Uterus (tissue), 4 donors: ENCODE results near the gene TRIOBP. TPM values are rescaled to one million over a fixed set of nuclear protein-coding genes. Genes with fewer than 3 reads are reported as not detected.
A peak's percentile ranks its signal among the peaks of the same experiment; 100 is the strongest.

Experiments used
- DNase-seq, 2 donors: peaks; one replicate each; pipeline ENCODE4 v3.0.0-alpha.2; 2019 to 2020
- H3K27ac ChIP-seq, 2 donors: fragments of 200-600 bp; sonication (generic); 1 replicate in 1 of 2; 2 replicates in 1 of 2; pipeline ENCODE4 v1.5.1; 2016 to 2018
- H3K27me3 ChIP-seq, 2 donors: fragments of 200-600 bp; sonication (generic); one replicate each; pipeline ENCODE4 v1.5.1; 2018 to 2019; ENCODE audit warnings: control low read depth in 1 of 2
- H3K36me3 ChIP-seq, 2 donors: fragments of 200-600 bp; sonication (generic); one replicate each; pipeline ENCODE4 v1.5.1; 2019; ENCODE audit warnings: control low read depth in 1 of 2
- H3K4me1 ChIP-seq, 2 donors: fragments of 200-600 bp; sonication (generic); one replicate each; pipeline ENCODE4 v1.5.1; 2018 to 2019; ENCODE audit warnings: control low read depth in 1 of 2
- H3K4me3 ChIP-seq, 2 donors: fragments of 200-600 bp; sonication (generic); 1 replicate in 1 of 2; 2 replicates in 1 of 2; pipeline ENCODE4 v1.5.1; 2018 to 2019; ENCODE audit warnings: mild to moderate bottlenecking in 1 of 2
- H3K9me3 ChIP-seq, 2 donors: fragments of 200-600 bp; sonication (generic); one replicate each; pipeline ENCODE4 v1.5.1; 2019; ENCODE audit warnings: control low read depth in 1 of 2
- POLR2A ChIP-seq, 2 donors: fragments of 450-650 bp; IDR thresholded peaks; one replicate each; pipeline ENCODE4 v1.6.1; 2016; ENCODE audit warnings: antibody characterized with exemption in 2 of 2, mild to moderate bottlenecking in 1 of 2, moderate library complexity in 1 of 2
- intact Hi-C: fragments of 100-400 bp; cut with DNase I; formaldehyde crosslinking; loops from one replicate; pipeline ENCODE4 v1.15.1; 2023; ENCODE audit warnings: low total_unique reads
- total RNA-seq, 4 donors: library from RNA; depleted of rRNA in 3 of 4; stranded (reverse); fragments of >200 nt in 3 of 4; gene quantifications; one replicate each; pipeline versions ENCODE4 v1.1.0 to v1.2.4, GENCODE V29; 2014 to 2023
- TF ChIP-seq, protein P1 (sequence below), 4 experiments: fragments of 200-600 bp in 2 of 4; fragments of 450-650 bp in 2 of 4; sonication (generic) in 2 of 4; IDR thresholded peaks; one replicate each; pipeline ENCODE4 v1.5.1; 2016 to 2019; ENCODE audit warnings: antibody characterized with exemption in 4 of 4, mild to moderate bottlenecking in 2 of 4, moderate library complexity in 1 of 4
- donor health status: DM: yes; HTN: yes; CAD: no.

Gene TRIOBP
- total RNA-seq, 4 donors from 2014 or later: 56.2 to 177 (median 127) TPM

DNA sequence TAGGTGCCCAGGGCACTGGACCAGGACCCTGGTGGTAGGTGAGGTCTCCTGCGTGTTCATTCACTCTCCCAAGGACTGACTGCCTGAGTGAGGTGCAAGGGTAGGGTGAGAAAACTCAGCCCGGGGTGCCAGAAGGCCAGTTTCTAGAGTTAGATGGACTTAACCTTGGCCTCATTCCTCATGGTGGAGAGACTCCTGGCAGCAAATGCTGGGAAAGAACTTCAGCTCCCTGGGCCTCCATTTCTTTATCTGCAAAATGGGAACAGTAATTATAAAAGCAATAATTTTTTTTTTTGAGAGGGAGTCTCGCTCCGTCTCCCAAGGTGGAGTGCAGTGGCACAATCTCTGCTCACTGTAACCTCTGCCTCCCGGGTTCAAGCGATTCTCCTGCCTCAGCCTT lies 47.7 kb downstream of the TRIOBP start:
- H3K9me3 ChIP-seq: no peaks in the 10 kb centered on the region
- no peak overlapping the region for H3K4me3 ChIP-seq
- H3K27ac ChIP-seq: peak overlapping the region; percentile 93 to 95
- H3K27me3 ChIP-seq: no peaks in the 10 kb centered on the region
- H3K36me3 ChIP-seq: no peaks in the 10 kb centered on the region
- no peak for TF ChIP-seq POLR2A (IDR thresholded peaks at IDR 0.05)
- TF ChIP-seq, protein P1, sequence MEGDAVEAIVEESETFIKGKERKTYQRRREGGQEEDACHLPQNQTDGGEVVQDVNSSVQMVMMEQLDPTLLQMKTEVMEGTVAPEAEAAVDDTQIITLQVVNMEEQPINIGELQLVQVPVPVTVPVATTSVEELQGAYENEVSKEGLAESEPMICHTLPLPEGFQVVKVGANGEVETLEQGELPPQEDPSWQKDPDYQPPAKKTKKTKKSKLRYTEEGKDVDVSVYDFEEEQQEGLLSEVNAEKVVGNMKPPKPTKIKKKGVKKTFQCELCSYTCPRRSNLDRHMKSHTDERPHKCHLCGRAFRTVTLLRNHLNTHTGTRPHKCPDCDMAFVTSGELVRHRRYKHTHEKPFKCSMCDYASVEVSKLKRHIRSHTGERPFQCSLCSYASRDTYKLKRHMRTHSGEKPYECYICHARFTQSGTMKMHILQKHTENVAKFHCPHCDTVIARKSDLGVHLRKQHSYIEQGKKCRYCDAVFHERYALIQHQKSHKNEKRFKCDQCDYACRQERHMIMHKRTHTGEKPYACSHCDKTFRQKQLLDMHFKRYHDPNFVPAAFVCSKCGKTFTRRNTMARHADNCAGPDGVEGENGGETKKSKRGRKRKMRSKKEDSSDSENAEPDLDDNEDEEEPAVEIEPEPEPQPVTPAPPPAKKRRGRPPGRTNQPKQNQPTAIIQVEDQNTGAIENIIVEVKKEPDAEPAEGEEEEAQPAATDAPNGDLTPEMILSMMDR (IDR thresholded peaks at IDR 0.05): no peak
- H3K4me1 ChIP-seq: peaks cover 18 to 50% of the 10 kb centered on the region in 2 donors
- intact Hi-C loops: no loop called here
- DNase-seq: no peak

DNA sequence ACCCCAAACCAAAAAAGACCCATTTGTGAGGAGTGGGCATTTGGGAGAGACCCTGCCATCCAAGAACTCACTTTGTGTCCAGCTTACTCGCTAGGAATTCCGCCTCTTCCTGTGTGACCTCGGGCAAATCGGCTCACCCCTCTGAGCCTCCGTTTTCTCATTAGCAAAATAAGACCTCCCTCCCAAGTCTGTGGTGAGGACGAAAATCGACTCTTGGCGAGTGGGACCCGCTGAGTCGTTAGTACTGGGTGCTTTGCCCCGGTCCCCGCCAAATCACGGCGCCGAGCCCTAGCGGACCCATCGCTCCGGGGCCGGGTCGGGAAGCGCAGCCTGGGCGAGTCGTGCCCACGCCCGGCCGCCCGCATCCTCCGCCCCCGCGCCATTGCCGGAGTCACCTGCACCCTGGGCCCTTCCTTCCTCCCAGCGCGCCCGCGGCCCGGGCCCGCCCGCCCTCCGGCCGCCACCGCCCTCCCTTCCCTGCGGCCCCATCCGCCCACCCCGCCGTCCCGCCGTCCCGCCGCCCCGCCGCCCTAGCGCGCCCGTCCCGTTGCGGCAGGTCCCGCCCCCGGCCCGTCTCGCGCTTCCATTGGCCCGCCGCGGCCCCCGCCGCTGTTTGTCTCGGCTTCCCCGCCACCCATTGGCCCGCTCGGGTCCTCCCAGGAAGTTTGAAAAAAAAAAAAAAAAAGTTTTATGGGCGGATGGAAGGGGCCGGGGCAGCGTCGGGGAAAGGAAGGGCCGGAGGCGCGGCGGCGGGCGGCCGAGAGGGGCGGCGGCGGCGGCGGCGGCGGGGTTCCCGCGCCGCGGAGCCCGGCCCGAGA lies 48.9 kb downstream of the TRIOBP start:
- Histone ChIP-seq H3K36me3 (no peaks in the 10 kb centered on the region), H3K27ac (peak overlapping the region; percentile 95 to 96), H3K9me3 (no peaks in the 10 kb centered on the region), H3K27me3 (no peaks in the 10 kb centered on the region), H3K4me1 (peaks cover 19 to 50% of the 10 kb centered on the region in 2 donors), H3K4me3 (peak overlapping the region; percentile 74 to 97)
- DNase-seq: peak; percentile 91 to 92
- TF ChIP-seq POLR2A (IDR thresholded peaks at IDR 0.05): peak; percentile 50 to 58
- TF ChIP-seq, protein P1 (IDR thresholded peaks at IDR 0.05): no peak
- intact Hi-C loops: no loop called here

DNA sequence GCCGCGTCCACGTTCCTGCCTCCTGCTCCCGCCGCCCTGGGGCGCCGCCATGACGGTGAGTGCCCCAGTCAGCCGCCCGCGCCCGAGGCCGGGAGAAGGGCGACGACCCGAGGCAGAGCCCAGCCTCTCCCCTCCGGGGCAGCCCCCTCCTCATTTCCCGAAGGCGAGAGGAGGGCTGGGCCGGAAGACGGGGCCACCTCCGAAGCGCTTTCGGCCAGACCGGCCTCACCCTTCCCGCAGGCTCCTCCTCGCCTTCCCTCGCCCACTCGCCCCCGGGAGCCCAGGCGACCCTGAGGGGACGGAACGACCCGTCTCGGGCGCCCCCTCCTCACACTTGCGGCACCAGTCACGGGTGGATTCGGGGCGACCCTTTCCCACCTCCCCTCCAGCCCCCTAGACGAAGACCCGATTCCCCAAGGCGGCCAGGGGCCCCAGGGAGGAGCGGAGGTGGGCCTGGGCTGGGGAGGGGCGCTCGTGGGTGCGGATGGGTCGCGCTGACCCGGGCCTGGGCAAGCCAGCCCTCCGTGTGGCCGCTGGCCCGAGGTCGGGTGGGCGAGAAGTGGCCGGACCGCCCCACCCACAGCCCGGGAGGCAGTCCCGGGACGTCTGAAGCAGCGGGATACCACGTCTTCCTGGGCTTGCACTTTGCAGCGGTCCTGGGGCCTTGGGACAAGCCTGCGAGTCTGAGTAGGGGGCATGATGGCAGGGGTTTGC lies 49.7 kb downstream of the TRIOBP start:
- Histone ChIP-seq H3K36me3 (no peaks in the 10 kb centered on the region), H3K27ac (peak overlapping the region; percentile 95 to 96), H3K9me3 (no peaks in the 10 kb centered on the region), H3K4me1 (peaks cover 25 to 43% of the 10 kb centered on the region in 2 donors), H3K4me3 (peak overlapping the region; percentile 74 to 97), H3K27me3 (no peaks in the 10 kb centered on the region)
- intact Hi-C loops: no loop called here
- TF ChIP-seq POLR2A (IDR thresholded peaks at IDR 0.05): no peak
- TF ChIP-seq, protein P1 (IDR thresholded peaks at IDR 0.05): no peak
- no peak for DNase-seq

DNA sequence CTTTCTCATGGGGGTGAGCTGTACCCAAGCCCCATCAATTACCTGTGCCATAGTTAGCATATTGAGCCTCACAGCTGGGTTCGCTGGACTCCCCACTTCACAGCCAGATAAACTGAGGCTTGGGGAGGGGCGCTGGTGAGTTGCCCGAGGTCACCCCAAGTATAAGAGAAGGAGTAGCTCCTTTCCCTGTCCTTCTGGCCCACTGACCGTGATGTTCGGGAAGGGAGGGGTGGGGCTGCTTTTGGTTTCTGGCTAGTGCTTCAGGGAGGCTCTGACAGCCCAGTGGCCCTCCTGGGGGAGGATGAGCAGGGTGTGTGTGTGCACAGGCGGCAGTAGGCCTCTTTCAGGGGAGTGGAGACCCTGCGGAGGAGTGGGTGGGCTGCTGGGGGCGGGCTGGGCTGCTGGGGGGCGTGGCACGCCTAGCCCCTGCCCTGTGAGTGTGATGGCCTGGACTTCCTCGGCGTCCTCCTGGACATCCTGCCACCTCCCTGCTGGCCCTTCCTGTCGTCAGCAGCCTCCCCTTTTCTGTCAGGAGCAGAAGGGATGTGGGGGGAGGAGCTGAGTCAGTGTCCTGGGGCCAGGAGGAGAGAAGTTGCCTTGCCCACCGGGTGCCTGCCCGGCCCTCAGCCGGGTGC lies 50.3 kb downstream of the TRIOBP start:
- Histone ChIP-seq H3K4me1 (peaks cover 28 to 43% of the 10 kb centered on the region in 2 donors), H3K27ac (peak overlapping the region; percentile 95 to 96), H3K27me3 (no peaks in the 10 kb centered on the region), H3K4me3 (peak overlapping the region; percentile 74 to 97), H3K36me3 (no peaks in the 10 kb centered on the region), H3K9me3 (no peaks in the 10 kb centered on the region)
- TF ChIP-seq, protein P1 (IDR thresholded peaks at IDR 0.05): no peak
- TF ChIP-seq POLR2A (IDR thresholded peaks at IDR 0.05): no peak
- DNase-seq: peak; percentile 54 to 57
- intact Hi-C loops: no loop called here
